ENCODE measurements around the gene ADAM29.

Gene ADAM29

DNA sequence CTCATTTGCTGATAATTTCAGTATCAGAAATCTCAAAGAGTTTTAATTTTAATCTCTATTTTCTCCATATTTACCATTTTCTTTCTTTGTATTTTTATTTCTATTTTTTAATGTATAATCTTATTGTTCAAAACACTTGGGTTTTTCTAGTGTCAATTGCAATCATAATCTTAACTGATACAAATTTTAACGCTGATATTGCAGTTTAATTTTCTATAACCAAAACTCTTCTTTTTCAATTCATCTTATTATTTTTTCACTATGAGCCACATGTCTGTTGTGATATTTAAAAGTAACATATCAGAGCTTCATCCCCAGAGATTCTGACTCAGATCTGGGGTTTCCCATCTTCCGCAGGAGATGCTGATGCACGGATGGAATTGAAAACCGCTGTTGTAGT, 16.2 kb downstream of the ADAM29 start:
- TF ChIP-seq, protein P1, sequence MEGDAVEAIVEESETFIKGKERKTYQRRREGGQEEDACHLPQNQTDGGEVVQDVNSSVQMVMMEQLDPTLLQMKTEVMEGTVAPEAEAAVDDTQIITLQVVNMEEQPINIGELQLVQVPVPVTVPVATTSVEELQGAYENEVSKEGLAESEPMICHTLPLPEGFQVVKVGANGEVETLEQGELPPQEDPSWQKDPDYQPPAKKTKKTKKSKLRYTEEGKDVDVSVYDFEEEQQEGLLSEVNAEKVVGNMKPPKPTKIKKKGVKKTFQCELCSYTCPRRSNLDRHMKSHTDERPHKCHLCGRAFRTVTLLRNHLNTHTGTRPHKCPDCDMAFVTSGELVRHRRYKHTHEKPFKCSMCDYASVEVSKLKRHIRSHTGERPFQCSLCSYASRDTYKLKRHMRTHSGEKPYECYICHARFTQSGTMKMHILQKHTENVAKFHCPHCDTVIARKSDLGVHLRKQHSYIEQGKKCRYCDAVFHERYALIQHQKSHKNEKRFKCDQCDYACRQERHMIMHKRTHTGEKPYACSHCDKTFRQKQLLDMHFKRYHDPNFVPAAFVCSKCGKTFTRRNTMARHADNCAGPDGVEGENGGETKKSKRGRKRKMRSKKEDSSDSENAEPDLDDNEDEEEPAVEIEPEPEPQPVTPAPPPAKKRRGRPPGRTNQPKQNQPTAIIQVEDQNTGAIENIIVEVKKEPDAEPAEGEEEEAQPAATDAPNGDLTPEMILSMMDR (IDR thresholded peaks at IDR 0.05; ENCODE audit: low read depth, low read length, missing control alignments), result no peak
- in situ Hi-C loops (cut with HindIII; ENCODE audit: low sequenced_read_pairs), result no loop called here

DNA sequence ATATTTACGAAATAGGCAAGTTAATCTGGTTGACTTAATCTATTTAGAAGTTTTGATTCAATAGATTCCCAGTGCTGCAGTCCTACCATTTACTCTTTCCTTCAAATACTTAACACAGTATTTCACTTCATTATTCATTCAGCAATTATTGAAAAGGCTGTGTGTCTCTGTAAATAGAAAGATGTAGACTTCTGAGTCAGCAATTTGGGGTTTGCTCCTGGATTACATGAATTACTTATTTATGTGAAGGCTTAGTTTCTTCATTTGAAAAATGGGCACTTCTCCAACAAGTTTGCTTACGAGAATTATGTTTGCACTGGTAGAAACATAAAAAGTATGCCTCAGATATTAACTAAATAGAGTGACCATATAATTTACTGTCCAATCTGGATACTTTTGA, 17.4 kb downstream of the ADAM29 start:
- in situ Hi-C loops (cut with HindIII; ENCODE audit: low sequenced_read_pairs), result no loop called here
- TF ChIP-seq, protein P1 (IDR thresholded peaks at IDR 0.05; ENCODE audit: low read depth, low read length, missing control alignments), result no peak
- no peak for DNase-seq (ENCODE audit: low read depth)
- H3K4me3 ChIP-seq (ENCODE audit: low read depth, low read length), result no peak overlapping the region

More for the DNA sequence above, 16.2 kb downstream of the ADAM29 start:
- H3K4me3 ChIP-seq (ENCODE audit: low read depth, low read length), result no peak overlapping the region
- DNase-seq (ENCODE audit: low read depth), result no peak

DNA sequence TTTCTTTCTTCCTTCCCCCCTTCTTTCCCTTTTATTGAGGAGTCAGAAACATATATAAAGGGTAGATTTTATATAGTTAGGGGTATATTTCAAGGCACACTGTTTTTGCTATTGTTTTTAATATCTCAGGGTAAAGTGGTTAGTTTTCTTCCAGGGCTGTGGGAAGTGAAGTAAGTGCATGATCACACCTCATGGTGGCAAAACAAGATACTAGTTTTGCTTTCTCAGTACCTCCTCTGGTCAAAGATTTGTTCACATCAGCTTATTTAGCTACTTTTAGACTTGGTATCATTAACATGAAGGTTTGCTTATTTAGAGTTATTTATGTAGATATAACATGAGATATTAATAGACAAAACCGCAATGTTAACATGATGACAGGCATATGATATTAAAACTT, 21.8 kb downstream of the ADAM29 start:
- TF ChIP-seq, protein P1 (IDR thresholded peaks at IDR 0.05; ENCODE audit: low read depth, low read length, missing control alignments), result no peak
- no peak for DNase-seq (ENCODE audit: low read depth)
- in situ Hi-C loops (cut with HindIII; ENCODE audit: low sequenced_read_pairs), result no loop called here
- no peak overlapping the region for H3K4me3 ChIP-seq (ENCODE audit: low read depth, low read length)

DNA sequence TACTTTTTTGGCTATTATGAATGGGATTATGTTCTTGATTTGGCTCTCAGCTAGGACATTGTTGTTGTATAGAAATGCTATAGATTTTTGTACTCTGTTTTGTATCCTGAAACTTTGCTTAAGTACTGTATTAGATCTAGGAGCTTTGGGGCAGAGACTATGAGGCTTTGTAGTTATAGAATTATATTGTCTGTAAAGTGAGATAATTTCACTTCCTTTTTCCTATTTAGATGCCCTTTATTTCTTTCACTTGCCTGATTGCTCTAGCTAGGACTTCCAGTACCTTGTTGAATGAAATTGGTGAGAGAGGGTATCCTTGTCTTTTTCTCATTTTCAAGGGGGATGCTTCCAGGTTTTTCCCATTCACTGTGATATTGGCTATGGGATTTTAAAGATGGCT, 28.1 kb downstream of the ADAM29 start:
- no peak overlapping the region for H3K4me3 ChIP-seq (ENCODE audit: low read depth, low read length)
- no peak for DNase-seq (ENCODE audit: low read depth)
- in situ Hi-C loops (cut with HindIII; ENCODE audit: low sequenced_read_pairs), result no loop called here
- TF ChIP-seq, protein P1 (IDR thresholded peaks at IDR 0.05; ENCODE audit: low read depth, low read length, missing control alignments), result no peak

DNA sequence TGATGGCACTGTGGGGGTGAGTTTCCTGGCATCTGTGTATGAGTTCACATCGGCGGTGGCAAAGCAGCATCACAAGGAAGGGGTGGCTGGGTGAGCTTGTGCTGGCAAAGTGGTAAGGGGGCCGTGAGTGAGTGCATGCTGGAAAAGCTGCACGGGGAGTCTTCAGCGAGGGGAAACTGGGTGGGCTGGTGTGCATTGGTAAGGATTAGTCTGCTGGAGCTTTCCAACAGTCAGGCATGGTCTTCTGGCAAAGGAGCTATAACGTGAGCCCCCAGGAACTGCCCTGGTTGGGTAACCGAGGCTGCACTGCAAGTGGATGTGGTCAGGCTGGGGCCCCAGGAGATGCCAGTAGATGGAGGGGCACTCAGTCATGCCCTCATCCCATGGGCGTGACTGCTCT, 30.7 kb downstream of the ADAM29 start:
- DNase-seq (ENCODE audit: low read depth), result no peak
- H3K4me3 ChIP-seq (ENCODE audit: low read depth, low read length), result no peak overlapping the region
- in situ Hi-C loops (cut with HindIII; ENCODE audit: low sequenced_read_pairs), result no loop called here
- TF ChIP-seq, protein P1 (IDR thresholded peaks at IDR 0.05; ENCODE audit: low read depth, low read length, missing control alignments), result no peak

DNA sequence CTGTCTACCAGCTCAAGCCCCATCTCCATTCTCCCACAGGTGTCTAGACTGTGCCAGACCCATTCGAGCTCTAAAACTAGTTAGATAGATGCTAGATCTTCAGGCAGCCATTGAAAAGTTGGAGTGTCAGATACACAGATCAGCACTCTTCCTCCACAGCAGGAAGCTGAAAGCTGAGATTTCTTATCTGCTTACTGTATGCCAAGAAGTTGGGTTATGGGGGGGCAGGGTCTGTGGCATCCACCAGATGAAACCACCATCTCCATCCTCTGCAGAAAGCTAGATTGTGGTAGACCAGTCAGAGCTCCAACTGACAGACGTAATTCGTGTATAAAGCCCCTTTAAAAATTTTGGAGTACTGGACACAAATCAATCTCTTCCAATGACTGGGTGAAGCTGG, 54.8 kb downstream of the ADAM29 start:
- DNase-seq (ENCODE audit: low read depth), result no peak
- TF ChIP-seq, protein P1 (IDR thresholded peaks at IDR 0.05; ENCODE audit: low read depth, low read length, missing control alignments), result no peak
- no peak overlapping the region for H3K4me3 ChIP-seq (ENCODE audit: low read depth, low read length)
- in situ Hi-C loops (cut with HindIII; ENCODE audit: low sequenced_read_pairs), result no loop called here

DNA sequence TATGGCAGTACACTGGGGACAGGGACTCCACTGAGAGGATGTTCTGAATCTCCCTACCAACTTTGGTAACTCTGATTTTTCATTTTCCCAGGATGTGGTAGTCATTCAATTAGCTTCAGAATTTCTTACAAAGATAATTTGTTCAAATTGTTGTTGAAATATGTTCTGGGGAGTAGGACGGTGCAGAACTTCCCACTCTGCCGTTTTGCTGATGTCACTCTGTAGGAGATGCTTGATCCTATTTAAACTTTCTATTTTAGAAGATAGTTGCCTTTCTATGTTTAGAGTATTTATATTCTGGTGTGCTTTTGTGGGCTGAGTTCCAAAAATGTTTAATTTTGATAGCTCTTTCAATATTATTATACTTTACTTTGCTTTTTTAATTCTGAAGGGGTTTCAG, 55.2 kb downstream of the ADAM29 start:
- DNase-seq (ENCODE audit: low read depth), result no peak
- H3K4me3 ChIP-seq (ENCODE audit: low read depth, low read length), result no peak overlapping the region
- in situ Hi-C loops (cut with HindIII; ENCODE audit: low sequenced_read_pairs), result no loop called here
- TF ChIP-seq, protein P1 (IDR thresholded peaks at IDR 0.05; ENCODE audit: low read depth, low read length, missing control alignments), result no peak
